Measurements from ENCODE around the gene UBE2M.

The UBE2M gene

GRCh38 chr19:58572026-58572817 is 13.8 kb upstream of the UBE2M start:
- DNase-seq, result no peak

- DNase-seq, result no peak
Measured at GRCh38 chr19:58571575-58571947, 13.2 kb upstream of the UBE2M start.

GRCh38 chr19:58570770-58571574 is 12.6 kb upstream of the UBE2M start:
- DNase-seq, result no peak

- no peak for DNase-seq
Measured at GRCh38 chr19:58569943-58570670, 11.7 kb upstream of the UBE2M start.

- DNase-seq, result no peak
Measured at GRCh38 chr19:58569191-58569942, 11.0 kb upstream of the UBE2M start.

GRCh38 chr19:58568453-58569130 is 10.2 kb upstream of the UBE2M start:
- DNase-seq, result no peak

- DNase-seq, result no peak
Measured at GRCh38 chr19:58566989-58567388, 8.6 kb upstream of the UBE2M start.

GRCh38 chr19:58563823-58564222 is 5.4 kb upstream of the UBE2M start:
- no peak for DNase-seq

- no peak for DNase-seq
Measured at GRCh38 chr19:58563034-58563573, 4.7 kb upstream of the UBE2M start.

- DNase-seq, result peak; percentile 81
Measured at GRCh38 chr19:58562122-58563033, 4.0 kb upstream of the UBE2M start.

- no peak for DNase-seq
Measured at GRCh38 chr19:58561373-58562121, 3.1 kb upstream of the UBE2M start.

GRCh38 chr19:58560921-58561320 is 2.5 kb upstream of the UBE2M start:
- no peak for DNase-seq

- no peak for DNase-seq
Measured at GRCh38 chr19:58560007-58560887, 1.8 kb upstream of the UBE2M start.

GRCh38 chr19:58559275-58560006 is 1.0 kb upstream of the UBE2M start:
- peak; percentile 93 for DNase-seq

GRCh38 chr19:58558623-58559274 is 338 bp upstream of the UBE2M start:
- peak; percentile 99 for DNase-seq

GRCh38 chr19:58557221-58558065 is 968 bp downstream of the UBE2M start:
- no peak for DNase-seq

Measured in right kidney (tissue), 1 donor.